Measurements from ENCODE around the gene RASAL2. TPM values are rescaled to one million over a fixed set of nuclear protein-coding genes. Genes with fewer than 3 reads are reported as not detected.
A peak's percentile ranks its signal among the peaks of the same experiment; 100 is the strongest.

RASAL2 gene
- total and polyA plus RNA-seq, 2 donors (not counting 1 experiment from before 2014, with no cell fraction given), result 0.12 TPM; not detected in 1

- Mint-ChIP-seq H3K27me3 (peaks cover 22% of the 10 kb centered on the region), H3K9me3 (ENCODE audit: insufficient read depth) (peaks cover 2% of the 10 kb centered on the region), H3K4me3 (no peak overlapping the region), H3K27ac (no peak overlapping the region), H3K4me1 (peaks cover 4% of the 10 kb centered on the region)
- 100% methylated on average over 1 of the region's 2 CpGs for WGBS (ENCODE audit: insufficient coverage)
- DNase-seq, result no peak
- ChIA-PET POLR2A (no interaction called here), CTCF (no interaction called here)
- Histone ChIP-seq H2AFZ (ENCODE audit: insufficient read depth, low read depth, low read length, poor library complexity, severe bottlenecking) (no peak overlapping the region), H3K4me2 (replicated peaks; ENCODE audit: low read depth, low read length, poor library complexity, severe bottlenecking) (no peak overlapping the region), H3K27ac (ENCODE audit: low read length in 2 of 2) (no peak overlapping the region), H3K9ac (ENCODE audit: low read length) (no peak overlapping the region), H3K9me3 (ENCODE audit: control extremely low read depth in 1 of 3, control insufficient read depth in 2 of 3, insufficient read depth in 1 of 3, low read length in 2 of 3) (no peaks in the 10 kb centered on the region), H3K4me1 (ENCODE audit: control insufficient read depth in 2 of 2, insufficient read depth in 2 of 2, low read length in 2 of 2) (peaks cover 0 to 3% of the 10 kb centered on the region in 2 donors), H4K20me1 (ENCODE audit: control insufficient read depth, insufficient read depth, low read length, poor library complexity, severe bottlenecking) (no peaks in the 10 kb centered on the region), H3K79me2 (ENCODE audit: control insufficient read depth, insufficient read depth, low read length) (no peaks in the 10 kb centered on the region), H3K4me3 (ENCODE audit: control extremely low read depth in 1 of 5, extremely low read depth in 1 of 5, insufficient read depth in 1 of 5, low read depth in 2 of 5, low read length in 4 of 5) (no peak overlapping the region), H3K36me3 (replicated peaks in 1 of 2; ENCODE audit: control extremely low read depth in 1 of 2, control insufficient read depth in 1 of 2, extremely low read depth in 1 of 2, insufficient read depth in 2 of 2, low read length in 1 of 2) (no peaks in the 10 kb centered on the region), H3K27me3 (replicated peaks in 1 of 4; ENCODE audit: control extremely low read depth in 1 of 4, control insufficient read depth in 3 of 4, insufficient read depth in 4 of 4, low read length in 3 of 4) (peaks cover 0 to 6% (median 0%) of the 10 kb centered on the region in 4 experiments)
- intact Hi-C loops (cut with micrococcal nuclease), result no loop called here
- no peak for ATAC-seq (ENCODE audit: low read depth)
- no peak for TF ChIP-seq EZH2 (IDR thresholded peaks at IDR 0.05; ENCODE audit: borderline replicate concordance, insufficient read depth, low read depth, low read length, poor library complexity, severe bottlenecking)
- no peak for TF ChIP-seq CTCF (IDR thresholded peaks at IDR 0.05)
Observed at GRCh38 chr1:178190881-178191280, 97.0 kb downstream of the RASAL2 start.

GRCh38 chr1:178192686-178193085, 98.8 kb downstream of the RASAL2 start:
- Histone ChIP-seq H3K9ac (ENCODE audit: low read length) (no peak overlapping the region), H3K79me2 (ENCODE audit: control insufficient read depth, insufficient read depth, low read length) (no peaks in the 10 kb centered on the region), H3K4me1 (ENCODE audit: control insufficient read depth in 2 of 2, insufficient read depth in 2 of 2, low read length in 2 of 2) (peaks cover 0 to 3% of the 10 kb centered on the region in 2 donors), H3K4me3 (ENCODE audit: control extremely low read depth in 1 of 5, extremely low read depth in 1 of 5, insufficient read depth in 1 of 5, low read depth in 2 of 5, low read length in 4 of 5) (no peak overlapping the region), H3K27ac (ENCODE audit: low read length in 2 of 2) (no peak overlapping the region), H4K20me1 (ENCODE audit: control insufficient read depth, insufficient read depth, low read length, poor library complexity, severe bottlenecking) (no peaks in the 10 kb centered on the region), H3K27me3 (replicated peaks in 1 of 4; ENCODE audit: control extremely low read depth in 1 of 4, control insufficient read depth in 3 of 4, insufficient read depth in 4 of 4, low read length in 3 of 4) (peaks cover 0 to 6% (median 0%) of the 10 kb centered on the region in 4 experiments), H3K9me3 (ENCODE audit: control extremely low read depth in 1 of 3, control insufficient read depth in 2 of 3, insufficient read depth in 1 of 3, low read length in 2 of 3) (no peaks in the 10 kb centered on the region), H3K36me3 (replicated peaks in 1 of 2; ENCODE audit: control extremely low read depth in 1 of 2, control insufficient read depth in 1 of 2, extremely low read depth in 1 of 2, insufficient read depth in 2 of 2, low read length in 1 of 2) (no peaks in the 10 kb centered on the region), H3K4me2 (replicated peaks; ENCODE audit: low read depth, low read length, poor library complexity, severe bottlenecking) (peak overlapping the region; percentile 13), H2AFZ (ENCODE audit: insufficient read depth, low read depth, low read length, poor library complexity, severe bottlenecking) (no peak overlapping the region)
- H3K4me3 Mint-ChIP-seq, result no peak overlapping the region
- H3K9me3 Mint-ChIP-seq (ENCODE audit: insufficient read depth), result no peaks in the 10 kb centered on the region
- CTCF ChIA-PET, result no interaction called here
- H3K4me1 Mint-ChIP-seq, result peaks cover 4% of the 10 kb centered on the region
- no peak overlapping the region for H3K27ac Mint-ChIP-seq
- no peak for DNase-seq
- intact Hi-C loops (cut with micrococcal nuclease), result no loop called here
- WGBS (ENCODE audit: insufficient coverage), result no CpG with 5 or more reads among the region's 3 CpGs
- no peak for ATAC-seq (ENCODE audit: low read depth)
- POLR2A ChIA-PET, result no interaction called here
- H3K27me3 Mint-ChIP-seq, result peaks cover 17% of the 10 kb centered on the region
- no peak for TF ChIP-seq EZH2 (IDR thresholded peaks at IDR 0.05; ENCODE audit: borderline replicate concordance, insufficient read depth, low read depth, low read length, poor library complexity, severe bottlenecking)
- TF ChIP-seq CTCF (IDR thresholded peaks at IDR 0.05), result no peak
